Osteoblast (primary cell): ENCODE results near the gene TMOD1. TPM values are rescaled to one million over a fixed set of nuclear protein-coding genes. Genes with fewer than 3 reads are reported as not detected.
"Not testable (repeated sequence)": the region's sequence is repeated elsewhere in the genome, so short reads cannot be mapped to it uniquely, and the experiment has no call there.

Experiments
- DNase-seq: peaks from one replicate; pipeline ENCODE4 v3.0.0; 2011; ENCODE audit warnings: low spot score, mixed read lengths; ENCODE audit not compliant: insufficient read length; ENCODE audit errors: missing footprints
- H2AFZ ChIP-seq: 2 replicates; pipeline ENCODE4 v1.6.0; 2011; ENCODE audit warnings: mild to moderate bottlenecking, low read length
- H3K27ac ChIP-seq: 2 replicates; pipeline ENCODE4 v1.5.1; 2011; ENCODE audit warnings: mild to moderate bottlenecking, low read depth, low read length, moderate library complexity
- H3K27me3 ChIP-seq: 2 replicates; pipeline ENCODE4 v1.6.0; 2012; ENCODE audit warnings: mild to moderate bottlenecking, control low read depth, inconsistent platforms, low read length, moderate library complexity; ENCODE audit not compliant: insufficient read depth
- H3K36me3 ChIP-seq: 2 replicates; pipeline ENCODE4 v1.5.1; 2011; ENCODE audit warnings: mild to moderate bottlenecking, low read length, control low read depth, moderate library complexity; ENCODE audit not compliant: insufficient read depth
- H3K4me1 ChIP-seq: 2 replicates; pipeline ENCODE4 v1.5.1; 2011; ENCODE audit warnings: mild to moderate bottlenecking, low read length, control low read depth, moderate library complexity; ENCODE audit not compliant: insufficient read depth
- H3K4me2 ChIP-seq: 2 replicates; pipeline ENCODE4 v1.6.0; 2011; ENCODE audit warnings: mild to moderate bottlenecking, low read length; ENCODE audit not compliant: insufficient read depth
- H3K4me3 ChIP-seq: fragments of 200-600 bp; sonication (generic); 3 replicates; pipeline ENCODE4 v1.5.1; 2012; ENCODE audit warnings: mild to moderate bottlenecking, low read length, inconsistent platforms; ENCODE audit not compliant: insufficient read depth
- H3K79me2 ChIP-seq: 2 replicates; pipeline ENCODE4 v1.6.0; 2012; ENCODE audit warnings: mild to moderate bottlenecking, low read length, control low read depth, inconsistent platforms; ENCODE audit not compliant: insufficient read depth
- H3K9me3 ChIP-seq: 2 replicates; pipeline ENCODE4 v1.5.1; 2011; ENCODE audit warnings: low read depth, low read length, control low read depth
- H4K20me1 ChIP-seq: 2 replicates; pipeline ENCODE4 v1.6.0; 2012; ENCODE audit warnings: mild to moderate bottlenecking, low read length, control low read depth; ENCODE audit not compliant: insufficient read depth
- CTCF ChIP-seq: IDR thresholded peaks from 2 replicates; pipeline ENCODE4 v1.5.1; 2011; ENCODE audit warnings: mild to moderate bottlenecking, low read depth, low read length, moderate library complexity; ENCODE audit errors: extremely low read depth
- total RNA-seq: library from RNA; depleted of rRNA; stranded (reverse); fragments of >200 nt; gene quantifications from 2 replicates; pipeline ENCODE4 v1.2.3, GENCODE V29; 2012

Gene TMOD1
- total RNA-seq, 1 donor, result not detected

GRCh38 chr9:97615439-97616072 is 114.1 kb downstream of the TMOD1 start:
- TF ChIP-seq CTCF, result peak; percentile 85
- no peaks in the 10 kb centered on the region for H3K79me2 ChIP-seq
- peaks cover 4% of the 10 kb centered on the region for H4K20me1 ChIP-seq
- no peak overlapping the region for H3K4me3 ChIP-seq
- H3K36me3 ChIP-seq, result peaks cover 12% of the 10 kb centered on the region
- no peak overlapping the region for H2AFZ ChIP-seq
- H3K27me3 ChIP-seq, result no peaks in the 10 kb centered on the region
- no peaks in the 10 kb centered on the region for H3K9me3 ChIP-seq
- no peak overlapping the region for H3K4me2 ChIP-seq
- no peak overlapping the region for H3K27ac ChIP-seq
- no peaks in the 10 kb centered on the region for H3K4me1 ChIP-seq
- peak; percentile 64 for DNase-seq

DNA sequence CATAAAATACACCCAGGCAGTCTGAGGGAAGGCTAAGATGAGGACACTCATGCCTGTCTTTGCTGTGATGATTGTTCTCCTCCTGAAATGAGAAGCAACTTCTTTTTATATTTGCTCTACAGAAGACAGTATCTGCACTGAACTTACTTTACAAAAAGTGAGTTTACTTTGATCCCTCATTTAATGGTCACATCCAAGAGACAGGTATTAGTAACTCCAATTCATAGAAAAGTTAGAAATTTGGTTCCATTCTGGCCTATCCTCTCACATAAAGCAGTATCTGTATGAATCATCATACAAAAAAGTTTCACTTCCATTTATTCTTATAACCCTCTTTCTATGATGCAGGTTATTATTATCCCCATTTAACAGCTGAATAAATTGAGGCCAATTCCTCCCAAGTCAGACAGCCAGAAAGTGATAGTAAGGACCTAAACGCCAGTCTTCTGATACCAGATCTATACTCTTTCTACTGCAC is 116.5 kb downstream of the TMOD1 start:
- no peak overlapping the region for H2AFZ ChIP-seq
- H3K4me2 ChIP-seq, result no peak overlapping the region
- TF ChIP-seq CTCF, result no peak
- no peak overlapping the region for H3K4me3 ChIP-seq
- no peaks in the 10 kb centered on the region for H3K79me2 ChIP-seq
- no peak overlapping the region for H3K27ac ChIP-seq
- no peaks in the 10 kb centered on the region for H3K27me3 ChIP-seq
- DNase-seq, result no peak
- peaks cover 4% of the 10 kb centered on the region for H4K20me1 ChIP-seq
- no peaks in the 10 kb centered on the region for H3K4me1 ChIP-seq
- no peaks in the 10 kb centered on the region for H3K9me3 ChIP-seq
- H3K36me3 ChIP-seq, result peaks cover 3% of the 10 kb centered on the region

DNA sequence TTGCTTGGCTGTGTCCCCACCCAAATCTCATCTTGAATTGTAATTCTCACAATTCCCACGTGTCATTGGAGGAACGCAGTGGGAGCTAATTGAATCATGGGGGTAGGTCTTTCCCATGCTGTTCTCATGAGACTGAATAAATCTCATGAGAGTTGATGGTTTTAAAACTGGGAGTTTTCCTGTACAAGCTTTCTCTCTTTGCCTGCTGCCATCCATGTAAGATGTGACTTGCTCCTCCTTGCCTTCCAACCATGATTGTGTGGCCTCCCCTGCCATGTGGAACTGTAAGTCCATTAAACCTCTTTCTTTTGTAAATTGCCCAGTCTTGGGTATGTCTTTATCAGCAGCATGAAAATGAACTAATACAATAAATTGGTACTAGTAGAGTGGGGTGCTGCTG is 118.6 kb downstream of the TMOD1 start:
- H3K9me3 ChIP-seq, H3K4me3 ChIP-seq, H3K4me2 ChIP-seq, H3K79me2 ChIP-seq, H3K27me3 ChIP-seq, H3K27ac ChIP-seq, H2AFZ ChIP-seq, H4K20me1 ChIP-seq, DNase-seq, H3K4me1 ChIP-seq: not testable (repeated sequence)
- peaks cover 10% of the 10 kb centered on the region for H3K36me3 ChIP-seq

DNA sequence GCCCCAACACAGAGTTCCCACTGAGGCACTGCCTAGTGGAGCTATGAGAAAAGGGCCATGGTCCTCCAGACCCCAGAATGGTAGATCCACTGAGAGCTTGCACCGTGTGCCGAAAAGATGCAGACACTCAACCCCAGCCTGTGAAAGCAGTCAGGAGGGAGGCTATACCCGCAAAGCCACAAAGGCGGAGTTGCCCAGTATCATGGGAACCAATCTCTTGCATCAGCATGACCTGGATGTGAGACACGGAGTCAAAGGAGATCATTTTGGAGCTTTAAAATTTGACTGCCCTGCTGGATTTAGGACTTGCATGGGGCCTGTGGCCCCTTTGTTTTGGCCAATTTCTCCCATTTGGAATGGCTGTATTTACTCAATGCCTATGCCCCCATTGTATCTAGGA is 121.0 kb downstream of the TMOD1 start:
- not testable (repeated sequence) for H3K27me3 ChIP-seq, H3K79me2 ChIP-seq, DNase-seq, H3K9me3 ChIP-seq, H3K4me3 ChIP-seq, H3K27ac ChIP-seq, H3K4me1 ChIP-seq, H3K4me2 ChIP-seq, H4K20me1 ChIP-seq, H2AFZ ChIP-seq
- H3K36me3 ChIP-seq, result peaks cover 18% of the 10 kb centered on the region

- H3K4me3 ChIP-seq, result no peak overlapping the region
- peaks cover 18% of the 10 kb centered on the region for H3K36me3 ChIP-seq
- no peaks in the 10 kb centered on the region for H3K4me1 ChIP-seq
- H3K9me3 ChIP-seq, result no peaks in the 10 kb centered on the region
- no peak for DNase-seq
- no peak overlapping the region for H3K27ac ChIP-seq
- H3K27me3 ChIP-seq, result no peaks in the 10 kb centered on the region
- peaks cover 18% of the 10 kb centered on the region for H3K79me2 ChIP-seq
- no peak for TF ChIP-seq CTCF
- no peaks in the 10 kb centered on the region for H4K20me1 ChIP-seq
- no peak overlapping the region for H2AFZ ChIP-seq
- H3K4me2 ChIP-seq, result no peak overlapping the region
These were observed 122.5 kb downstream of the TMOD1 start for GRCh38 chr9:97623946-97624345.
